H1 (cell line): ENCODE results near the gene TEAD1. TPM values are rescaled to one million over a fixed set of nuclear protein-coding genes. Genes with fewer than 3 reads are reported as not detected.

Experiments used
- SRF ChIP-seq: IDR thresholded peaks from 2 replicates; pipeline ENCODE4 v1.6.1; 2011; ENCODE audit warnings: mild to moderate bottlenecking, low read depth, low read length, moderate library complexity
- polyA plus RNA-seq, 7 experiments: library from polyadenylated mRNA; depleted of rRNA in 3 of 7; stranded (reverse) in 5 of 7; unstranded in 2 of 7; fragments of >200 nt in 5 of 7; fragments of 200-250 nt in 2 of 7; gene quantifications; 1 replicate in 5 of 7; 2 replicates in 1 of 7; 4 replicates in 1 of 7; pipeline versions ENCODE4 v1.2.1 to v1.2.3, GENCODE V29; 2011 to 2013; ENCODE audit warnings: missing spikeins in 2 of 7, mixed read lengths in 2 of 7
- total RNA-seq: library from RNA; stranded (reverse); fragmentation: NEBNext Ultra II Directional; extraction: Animal tissue kit (Norgen Biotek cat#: 25700); gene quantifications from 2 replicates; pipeline ENCODE4 v1.2.1, GENCODE V29; 2021

TEAD1 gene
- total and polyA plus RNA-seq, 2 of the 8 experiments (the other 6 are each of a cell fraction or from before 2014, with no cell fraction given), result 15.6 to 67.4 TPM

- TF ChIP-seq SRF, result no peak
- TF ChIP-seq, all 59 proteins: peak for 0
These were observed 123.8 kb downstream of the TEAD1 start (continued) for GRCh38 chr11:12797996-12798395.
